Smooth muscle cell (in vitro differentiated cells): Measurements from ENCODE around the gene ATXN1. TPM values are rescaled to one million over a fixed set of nuclear protein-coding genes. Genes with fewer than 3 reads are reported as not detected.

Experiments
- DNase-seq: peaks from one replicate; lab custom pipeline; 2025; ENCODE audit not compliant: unreplicated experiment; lab: John Stamatoyannopoulos, UW
- H2AFZ ChIP-seq: fragments of 200-600 bp; sonication (generic); 2 replicates; pipeline ENCODE4 v1.6.0; 2016; ENCODE audit warnings: antibody characterized with exemption, low read depth, mild to moderate bottlenecking
- H3F3A ChIP-seq: fragments of 200-600 bp; sonication (generic); 2 replicates; pipeline ENCODE4 v1.6.0; 2017; ENCODE audit warnings: antibody characterized with exemption, low read depth
- H3K27ac ChIP-seq: fragments of 200-600 bp; sonication (generic); 2 replicates; pipeline ENCODE4 v1.5.1; 2016; ENCODE audit warnings: low read depth, mild to moderate bottlenecking
- H3K27me3 ChIP-seq: fragments of 200-600 bp; sonication (generic); 2 replicates; pipeline ENCODE4 v1.6.1; 2016; ENCODE audit warnings: low read depth, mild to moderate bottlenecking
- H3K36me3 ChIP-seq: fragments of 200-600 bp; sonication (generic); 2 replicates; pipeline ENCODE4 v1.5.1; 2016; ENCODE audit warnings: low read depth
- H3K4me1 ChIP-seq: fragments of 200-600 bp; sonication (generic); 2 replicates; pipeline ENCODE4 v1.5.1; 2016; ENCODE audit warnings: low read depth
- H3K4me2 ChIP-seq: fragments of 200-600 bp; sonication (generic); 2 replicates; pipeline ENCODE4 v1.6.0; 2016; ENCODE audit warnings: mild to moderate bottlenecking
- H3K4me3 ChIP-seq: fragments of 200-600 bp; sonication (generic); 2 replicates; pipeline ENCODE4 v1.5.1; 2016; ENCODE audit warnings: mild to moderate bottlenecking
- H3K79me2 ChIP-seq: fragments of 200-600 bp; sonication (generic); 2 replicates; pipeline ENCODE4 v1.6.0; 2016; ENCODE audit warnings: low read depth, mild to moderate bottlenecking
- H3K9ac ChIP-seq: fragments of 200-600 bp; sonication (generic); 2 replicates; pipeline ENCODE4 v1.6.0; 2016; ENCODE audit warnings: low read depth
- H3K9me3 ChIP-seq: fragments of 200-600 bp; sonication (generic); replicated peaks from 2 replicates; pipeline ENCODE4 v1.5.1; 2016; ENCODE audit warnings: low read depth
- H4K20me1 ChIP-seq: fragments of 200-600 bp; sonication (generic); 2 replicates; pipeline ENCODE4 v1.6.0; 2016; ENCODE audit warnings: low read depth
- WGBS: methylation state at CpG from one replicate; pipeline ENCODE4 v1.1.7; 2016; ENCODE audit warnings: low lambda C conversion rate; 5-methylcytosine and 5-hydroxymethylcytosine counted together
- polyA plus RNA-seq: library from polyadenylated mRNA; unstranded; fragments of >200 nt; fragmentation: Nextera tagmentation; extraction: Ambion mirVana; gene quantifications from 2 replicates; pipeline ENCODE4 v1.2.1, GENCODE V29; 2016
- total RNA-seq: library from RNA; depleted of rRNA; stranded (reverse); fragments of >200 nt; gene quantifications from 2 replicates; pipeline ENCODE4 v1.2.3, GENCODE V29; 2014
- TF ChIP-seq, protein P1 (sequence below): fragments of 200-600 bp; sonication (generic); IDR thresholded peaks from 2 replicates; pipeline ENCODE4 v1.5.1; 2017; ENCODE audit warnings: borderline replicate concordance, mild to moderate bottlenecking, antibody characterized with exemption; ENCODE audit not compliant: insufficient read depth, poor library complexity, severe bottlenecking

The ATXN1 gene
- total and polyA plus RNA-seq, 2 experiments from 2014 or later, result 17.9 to 40.6 TPM

DNA sequence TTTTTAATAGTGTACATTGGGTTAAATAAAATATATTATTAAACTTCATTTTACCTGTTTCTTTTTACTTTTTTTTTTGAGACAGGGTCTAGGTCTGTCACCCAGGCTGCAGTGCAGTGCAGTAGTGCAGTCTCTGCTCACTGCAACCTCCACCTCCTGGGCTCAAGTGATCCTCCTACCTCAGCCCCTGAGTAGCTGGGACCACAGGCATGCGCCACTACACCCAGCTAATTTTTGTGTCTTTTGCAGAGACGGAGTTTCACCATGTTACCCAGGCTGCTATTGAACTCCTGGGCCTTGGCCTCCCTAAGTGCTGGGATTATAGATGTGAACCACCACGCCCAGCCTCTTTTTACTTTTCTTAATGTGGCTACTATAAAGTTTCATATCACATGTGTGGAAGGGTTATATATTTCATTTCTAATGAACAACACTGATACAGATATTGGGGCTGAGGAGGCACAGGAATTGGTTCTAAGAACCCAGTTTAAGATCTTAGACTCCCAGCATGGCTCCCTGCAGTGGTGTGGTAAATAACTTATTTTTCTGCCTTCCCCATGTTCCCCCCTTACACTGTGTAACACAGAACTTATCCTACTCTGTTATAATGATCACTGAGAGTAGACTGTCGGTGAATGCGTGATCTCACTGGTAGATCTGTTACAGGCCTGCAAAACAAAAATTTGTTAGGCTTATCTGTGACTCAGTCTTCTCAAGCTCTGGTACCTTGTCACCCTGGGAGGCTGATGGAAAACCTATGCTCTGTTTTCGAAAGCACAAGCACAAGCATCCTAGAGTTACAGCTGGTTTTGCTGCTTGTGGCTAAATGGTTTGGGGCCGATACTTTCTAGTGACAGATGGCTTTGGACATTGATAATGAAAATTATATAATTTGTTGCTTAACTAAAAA, 5.8 kb upstream of the ATXN1 start:
- Histone ChIP-seq H3K9me3 (no peaks in the 10 kb centered on the region), H3K9ac (peak overlapping the region; percentile 57), H4K20me1 (no peaks in the 10 kb centered on the region), H3F3A (peaks cover 39% of the 10 kb centered on the region), H2AFZ (no peak overlapping the region), H3K36me3 (no peaks in the 10 kb centered on the region), H3K27ac (peak overlapping the region; percentile 95), H3K79me2 (no peaks in the 10 kb centered on the region), H3K4me1 (peaks cover 21% of the 10 kb centered on the region), H3K4me2 (peak overlapping the region; percentile 70), H3K27me3 (no peaks in the 10 kb centered on the region), H3K4me3 (no peak overlapping the region)
- TF ChIP-seq, protein P1, sequence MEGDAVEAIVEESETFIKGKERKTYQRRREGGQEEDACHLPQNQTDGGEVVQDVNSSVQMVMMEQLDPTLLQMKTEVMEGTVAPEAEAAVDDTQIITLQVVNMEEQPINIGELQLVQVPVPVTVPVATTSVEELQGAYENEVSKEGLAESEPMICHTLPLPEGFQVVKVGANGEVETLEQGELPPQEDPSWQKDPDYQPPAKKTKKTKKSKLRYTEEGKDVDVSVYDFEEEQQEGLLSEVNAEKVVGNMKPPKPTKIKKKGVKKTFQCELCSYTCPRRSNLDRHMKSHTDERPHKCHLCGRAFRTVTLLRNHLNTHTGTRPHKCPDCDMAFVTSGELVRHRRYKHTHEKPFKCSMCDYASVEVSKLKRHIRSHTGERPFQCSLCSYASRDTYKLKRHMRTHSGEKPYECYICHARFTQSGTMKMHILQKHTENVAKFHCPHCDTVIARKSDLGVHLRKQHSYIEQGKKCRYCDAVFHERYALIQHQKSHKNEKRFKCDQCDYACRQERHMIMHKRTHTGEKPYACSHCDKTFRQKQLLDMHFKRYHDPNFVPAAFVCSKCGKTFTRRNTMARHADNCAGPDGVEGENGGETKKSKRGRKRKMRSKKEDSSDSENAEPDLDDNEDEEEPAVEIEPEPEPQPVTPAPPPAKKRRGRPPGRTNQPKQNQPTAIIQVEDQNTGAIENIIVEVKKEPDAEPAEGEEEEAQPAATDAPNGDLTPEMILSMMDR, result no peak
- DNase-seq, result no peak
- WGBS, result 42% methylated on average over 7 of the region's 7 CpGs

DNA sequence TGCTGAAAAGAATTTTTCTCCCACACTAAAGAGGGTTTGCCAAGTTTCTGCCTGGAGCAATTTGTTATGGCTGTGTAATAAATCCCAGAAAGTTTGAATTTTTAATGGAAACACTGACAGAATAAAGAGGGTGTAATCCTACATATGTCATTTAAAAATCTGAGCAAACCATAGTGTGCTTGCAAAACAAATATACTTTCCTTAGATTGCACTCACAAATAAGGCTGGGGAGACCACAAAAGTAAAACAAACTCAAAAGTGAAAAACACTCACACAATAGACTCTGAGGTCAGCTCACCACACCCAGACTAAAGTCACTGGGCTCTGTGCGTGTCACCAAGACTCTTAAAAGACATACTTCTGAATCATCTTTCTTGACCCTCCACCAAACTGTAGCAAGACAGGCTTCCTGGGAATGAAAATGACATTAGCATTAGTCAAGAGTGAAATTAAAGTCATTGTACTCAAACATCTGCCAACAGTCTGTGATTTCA, 4.8 kb upstream of the ATXN1 start:
- peak overlapping the region; percentile 95 for H3K27ac ChIP-seq

DNA sequence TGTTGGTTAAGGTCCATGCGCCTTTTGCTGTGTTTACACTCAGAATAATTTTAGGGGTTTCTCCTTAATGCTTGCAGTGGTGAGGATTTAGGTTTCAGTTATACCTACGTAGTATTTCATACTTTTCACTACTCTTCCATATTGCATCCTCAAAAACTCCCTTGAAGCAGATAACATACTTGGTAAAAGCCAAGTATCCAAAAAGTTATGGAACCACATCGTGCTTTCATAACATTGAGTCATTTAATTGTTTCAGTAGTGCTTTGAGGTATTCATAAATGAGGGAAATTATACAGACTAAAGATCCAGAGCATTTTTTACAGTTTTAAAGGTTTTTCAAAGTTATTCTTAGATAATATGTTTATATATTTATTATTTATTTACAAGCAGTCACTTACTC, 4.0 kb upstream of the ATXN1 start:
- Histone ChIP-seq H3K4me1 (peaks cover 21% of the 10 kb centered on the region), H4K20me1 (no peaks in the 10 kb centered on the region), H3K9ac (no peak overlapping the region), H3F3A (peaks cover 33% of the 10 kb centered on the region), H3K79me2 (no peaks in the 10 kb centered on the region), H2AFZ (no peak overlapping the region), H3K36me3 (no peaks in the 10 kb centered on the region), H3K27ac (peak overlapping the region; percentile 95), H3K4me3 (no peak overlapping the region), H3K27me3 (no peaks in the 10 kb centered on the region), H3K4me2 (peak overlapping the region; percentile 18), H3K9me3 (no peaks in the 10 kb centered on the region)
- no peak for DNase-seq
- TF ChIP-seq, protein P1, result no peak
- 96% methylated on average over 3 of the region's 3 CpGs for WGBS

More for the DNA sequence above, 4.8 kb upstream of the ATXN1 start:
- no peak overlapping the region for H3K4me3 ChIP-seq
- no peaks in the 10 kb centered on the region for H3K36me3 ChIP-seq
- H3K9ac ChIP-seq, result peak overlapping the region; percentile 67
- 0% methylated on average over 1 of the region's 1 CpG for WGBS
- no peaks in the 10 kb centered on the region for H3K27me3 ChIP-seq
- no peak overlapping the region for H2AFZ ChIP-seq
- TF ChIP-seq, protein P1, result no peak
- H4K20me1 ChIP-seq, result no peaks in the 10 kb centered on the region
- H3K9me3 ChIP-seq, result no peaks in the 10 kb centered on the region
- peak overlapping the region; percentile 70 for H3K4me2 ChIP-seq
- DNase-seq, result no peak
- peaks cover 21% of the 10 kb centered on the region for H3K4me1 ChIP-seq
- no peaks in the 10 kb centered on the region for H3K79me2 ChIP-seq
- H3F3A ChIP-seq, result peaks cover 39% of the 10 kb centered on the region
